Measurements from ENCODE around the gene SP3. TPM values are rescaled to one million over a fixed set of nuclear protein-coding genes. Genes with fewer than 3 reads are reported as not detected.

Gene SP3
- total and polyA plus RNA-seq, 4 donors, result 14.5 to 183 (median 55.2) TPM

DNA sequence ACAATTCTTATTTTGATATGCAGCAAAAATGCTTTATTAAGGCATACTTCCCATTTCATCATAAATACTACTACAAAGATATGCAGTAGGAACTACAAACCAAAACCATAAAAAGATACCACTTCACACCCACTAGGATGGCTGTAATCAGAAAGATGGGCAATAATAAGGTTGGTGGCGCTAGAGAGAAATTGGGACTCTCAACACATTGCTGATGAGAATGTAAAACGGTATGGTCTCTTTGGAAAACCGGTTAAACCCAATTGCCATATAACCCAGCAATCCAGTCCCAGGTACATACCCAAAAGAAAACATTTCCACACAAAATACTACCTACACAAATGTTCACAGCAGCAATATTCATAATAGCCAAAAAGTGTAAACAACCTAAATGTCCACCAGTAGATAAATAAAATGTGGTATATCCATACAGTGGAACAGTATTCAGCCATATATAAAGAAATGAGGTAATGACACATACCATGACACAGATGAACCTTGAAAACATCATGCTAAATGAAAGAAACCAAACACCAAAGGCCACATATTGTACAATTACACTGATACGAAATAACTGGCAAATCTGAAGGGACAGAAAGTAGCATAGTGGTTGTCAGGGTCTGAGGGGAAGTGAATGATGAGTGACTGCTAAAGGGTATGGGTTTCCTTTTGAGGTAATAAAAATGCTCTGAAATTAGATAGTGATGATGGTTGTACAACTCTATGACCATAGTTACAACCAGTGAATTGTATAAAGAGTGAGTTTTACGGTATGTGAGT is 12.7 kb downstream of the SP3 start:
- Histone ChIP-seq H3K9ac (ENCODE audit: insufficient read depth in 1 of 2, low read length in 2 of 2) (no peak overlapping the region), H3K27me3 (ENCODE audit: control insufficient read depth in 3 of 3, insufficient read depth in 3 of 3, low read length in 2 of 3) (no peaks in the 10 kb centered on the region), H3K4me1 (ENCODE audit: control insufficient read depth in 5 of 5, insufficient read depth in 5 of 5, low read length in 5 of 5) (peaks cover 0 to 15% (median 7%) of the 10 kb centered on the region in 5 donors), H3K4me3 (no peak overlapping the region), H3K9me3 (ENCODE audit: control insufficient read depth in 4 of 4, insufficient read depth in 3 of 4, low read length in 3 of 4) (no peaks in the 10 kb centered on the region), H3K36me3 (ENCODE audit: control insufficient read depth in 4 of 4, insufficient read depth in 4 of 4, low read length in 4 of 4) (peaks cover 6 to 30% (median 20%) of the 10 kb centered on the region in 4 donors), H3K27ac (ENCODE audit: low read depth in 1 of 2, low read length in 1 of 2) (no peak overlapping the region)
- ATAC-seq (ENCODE audit: insufficient read depth, low FRiP score) (no peak), DNase-seq (no peak)
- WGBS, 2 donors, result 91 to 93% methylated on average over 5 of the region's 5 CpGs
- TF ChIP-seq, protein P1, sequence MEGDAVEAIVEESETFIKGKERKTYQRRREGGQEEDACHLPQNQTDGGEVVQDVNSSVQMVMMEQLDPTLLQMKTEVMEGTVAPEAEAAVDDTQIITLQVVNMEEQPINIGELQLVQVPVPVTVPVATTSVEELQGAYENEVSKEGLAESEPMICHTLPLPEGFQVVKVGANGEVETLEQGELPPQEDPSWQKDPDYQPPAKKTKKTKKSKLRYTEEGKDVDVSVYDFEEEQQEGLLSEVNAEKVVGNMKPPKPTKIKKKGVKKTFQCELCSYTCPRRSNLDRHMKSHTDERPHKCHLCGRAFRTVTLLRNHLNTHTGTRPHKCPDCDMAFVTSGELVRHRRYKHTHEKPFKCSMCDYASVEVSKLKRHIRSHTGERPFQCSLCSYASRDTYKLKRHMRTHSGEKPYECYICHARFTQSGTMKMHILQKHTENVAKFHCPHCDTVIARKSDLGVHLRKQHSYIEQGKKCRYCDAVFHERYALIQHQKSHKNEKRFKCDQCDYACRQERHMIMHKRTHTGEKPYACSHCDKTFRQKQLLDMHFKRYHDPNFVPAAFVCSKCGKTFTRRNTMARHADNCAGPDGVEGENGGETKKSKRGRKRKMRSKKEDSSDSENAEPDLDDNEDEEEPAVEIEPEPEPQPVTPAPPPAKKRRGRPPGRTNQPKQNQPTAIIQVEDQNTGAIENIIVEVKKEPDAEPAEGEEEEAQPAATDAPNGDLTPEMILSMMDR (IDR thresholded peaks at IDR 0.05; ENCODE audit: control extremely low read depth, extremely low read depth), result no peak

DNA sequence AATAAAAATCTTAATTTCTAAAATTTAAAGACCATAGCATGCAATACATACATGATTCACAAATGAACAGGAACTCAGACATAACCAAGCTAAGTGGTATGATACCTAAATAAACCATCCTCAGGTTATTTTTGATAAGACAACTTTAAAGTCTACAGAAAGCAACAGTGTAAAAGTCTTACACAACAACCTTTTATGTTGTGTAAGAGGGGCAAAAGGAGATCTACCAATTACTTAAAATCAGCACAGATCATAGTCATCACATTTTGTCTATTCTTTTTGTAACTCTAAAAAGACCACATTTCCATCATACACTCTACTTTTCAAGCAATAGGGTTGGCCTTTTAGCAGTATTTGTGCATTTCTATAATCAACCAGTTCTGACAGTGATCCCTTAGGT is 16.3 kb downstream of the SP3 start:
- H3K4me1 ChIP-seq (ENCODE audit: control insufficient read depth in 5 of 5, insufficient read depth in 5 of 5, low read length in 5 of 5), result peaks cover 0 to 15% (median 0%) of the 10 kb centered on the region in 5 donors
- no peak overlapping the region for H3K4me3 ChIP-seq
- H3K9ac ChIP-seq (ENCODE audit: insufficient read depth in 1 of 2, low read length in 2 of 2), result no peak overlapping the region
- no peak for ATAC-seq (ENCODE audit: insufficient read depth, low FRiP score)
- no peak for DNase-seq
- peaks cover 2 to 14% (median 6%) of the 10 kb centered on the region in 4 donors for H3K36me3 ChIP-seq (ENCODE audit: control insufficient read depth in 4 of 4, insufficient read depth in 4 of 4, low read length in 4 of 4)
- H3K27me3 ChIP-seq (ENCODE audit: control insufficient read depth in 3 of 3, insufficient read depth in 3 of 3, low read length in 2 of 3), result no peaks in the 10 kb centered on the region
- no peaks in the 10 kb centered on the region for H3K9me3 ChIP-seq (ENCODE audit: control insufficient read depth in 4 of 4, insufficient read depth in 3 of 4, low read length in 3 of 4)
- no peak overlapping the region for H3K27ac ChIP-seq (ENCODE audit: low read depth in 1 of 2, low read length in 1 of 2)
- TF ChIP-seq, protein P1 (IDR thresholded peaks at IDR 0.05; ENCODE audit: control extremely low read depth, extremely low read depth), result no peak

DNA sequence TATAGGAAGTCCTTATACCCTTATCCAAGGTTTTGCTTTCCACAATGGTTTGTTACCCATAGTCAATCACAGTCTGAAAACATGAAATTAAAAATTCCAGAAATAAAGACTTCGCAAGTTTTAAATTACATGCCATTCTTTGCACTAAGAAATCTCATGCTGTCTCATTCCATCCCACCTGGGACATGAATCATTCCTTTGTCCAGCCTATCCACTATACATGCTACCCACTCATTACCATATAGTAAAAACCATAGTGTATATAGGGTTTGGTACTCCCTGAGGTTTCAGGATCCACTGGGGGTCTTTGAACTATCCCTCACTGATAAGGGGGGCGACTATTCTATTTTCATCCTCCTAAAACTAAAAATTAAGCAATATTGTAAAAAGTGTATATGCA is 17.0 kb downstream of the SP3 start:
- Histone ChIP-seq H3K4me1 (ENCODE audit: control insufficient read depth in 5 of 5, insufficient read depth in 5 of 5, low read length in 5 of 5) (peaks cover 0 to 17% (median 0%) of the 10 kb centered on the region in 5 donors), H3K27me3 (ENCODE audit: control insufficient read depth in 3 of 3, insufficient read depth in 3 of 3, low read length in 2 of 3) (no peaks in the 10 kb centered on the region), H3K27ac (ENCODE audit: low read depth in 1 of 2, low read length in 1 of 2) (no peak overlapping the region), H3K36me3 (ENCODE audit: control insufficient read depth in 4 of 4, insufficient read depth in 4 of 4, low read length in 4 of 4) (peaks cover under 1 to 11% (median 7%) of the 10 kb centered on the region in 4 donors), H3K4me3 (no peak overlapping the region), H3K9me3 (ENCODE audit: control insufficient read depth in 4 of 4, insufficient read depth in 3 of 4, low read length in 3 of 4) (no peaks in the 10 kb centered on the region), H3K9ac (ENCODE audit: insufficient read depth in 1 of 2, low read length in 2 of 2) (no peak overlapping the region)
- ATAC-seq (ENCODE audit: insufficient read depth, low FRiP score), result no peak
- 94 to 95% methylated on average over 2 of the region's 2 CpGs for WGBS, 2 donors
- TF ChIP-seq, protein P1 (IDR thresholded peaks at IDR 0.05; ENCODE audit: control extremely low read depth, extremely low read depth), result no peak
- no peak for DNase-seq
